Erythroblast (primary cell): Measurements from ENCODE around the gene CDC34.

Experiments
- GATA1 ChIP-seq: IDR thresholded peaks from 2 replicates; pipeline ENCODE4 v1.6.1; 2011; ENCODE audit warnings: low read depth, mild to moderate bottlenecking, control low read depth, low read length, moderate library complexity
- POLR2A ChIP-seq: IDR thresholded peaks from 2 replicates; pipeline ENCODE4 v1.6.1; 2011; ENCODE audit warnings: mild to moderate bottlenecking, low read length

DNA sequence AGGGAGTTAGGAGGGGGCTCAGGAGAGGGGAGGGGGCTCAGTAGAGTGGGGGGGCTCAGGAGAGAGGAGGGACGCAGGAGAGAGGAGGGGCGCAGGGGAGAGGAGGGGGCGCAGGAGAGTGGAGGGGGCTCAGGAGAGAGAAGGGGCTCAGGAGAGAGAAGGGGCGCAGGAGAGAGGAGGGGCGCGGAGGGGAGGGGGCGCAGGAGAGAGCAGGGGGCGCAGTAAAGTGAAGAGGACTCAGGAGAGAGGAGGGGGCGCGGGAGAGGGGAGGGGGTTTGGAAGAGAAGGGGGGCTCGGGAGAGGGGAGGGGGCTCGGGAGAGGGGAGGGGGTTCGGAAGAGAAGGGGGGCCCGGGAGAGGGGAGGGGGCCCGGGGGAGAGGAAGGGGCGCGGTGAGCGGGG lies 34.6 kb upstream of the CDC34 start:
- no peak for TF ChIP-seq POLR2A
- no peak for TF ChIP-seq GATA1
